OCI-LY7 (cell line): ENCODE measurements around the gene RIMS4.

Experiments used
- EZH2phosphoT487 ChIP-seq: fragments of 200-600 bp; sonication (generic); IDR thresholded peaks from 2 replicates; pipeline ENCODE4 v1.6.1; 2018; ENCODE audit warnings: low read depth, borderline replicate concordance, mild to moderate bottlenecking, mixed run types, antibody characterized with exemption, low read length, moderate library complexity, mixed read lengths
- TF ChIP-seq, protein P1 (sequence below): fragments of 200-600 bp; sonication (generic); conservative IDR thresholded peaks from 2 replicates; pipeline ENCODE4 v1.5.1; 2014; ENCODE audit warnings: mild to moderate bottlenecking, antibody characterized with exemption, low read length, moderate library complexity, mixed read lengths

DNA sequence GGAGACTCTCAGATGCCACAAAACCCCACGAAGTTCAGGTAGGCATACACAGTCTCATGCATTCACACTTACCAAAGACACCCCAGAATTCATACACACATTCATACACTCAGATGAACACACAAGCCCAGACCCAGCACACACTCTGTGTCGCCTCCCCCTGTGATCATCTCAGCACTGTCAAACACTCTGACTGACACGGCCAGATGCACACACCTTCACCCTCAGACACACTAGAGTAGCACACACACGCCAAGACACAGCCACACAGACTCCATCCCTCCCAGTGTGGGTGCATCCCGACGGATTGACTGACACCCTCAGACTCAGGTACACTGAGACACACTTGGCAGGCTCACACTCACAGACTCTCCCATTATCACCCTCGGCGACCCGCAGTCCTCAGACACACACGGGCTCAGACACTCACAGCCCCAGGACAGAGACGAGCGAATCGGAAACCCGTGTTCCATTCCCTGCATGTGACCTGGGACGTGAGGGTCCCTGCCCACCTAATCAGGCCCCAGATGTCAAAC is 872 bp upstream of the RIMS4 start:
- TF ChIP-seq EZH2phosphoT487: no peak
- TF ChIP-seq, protein P1, sequence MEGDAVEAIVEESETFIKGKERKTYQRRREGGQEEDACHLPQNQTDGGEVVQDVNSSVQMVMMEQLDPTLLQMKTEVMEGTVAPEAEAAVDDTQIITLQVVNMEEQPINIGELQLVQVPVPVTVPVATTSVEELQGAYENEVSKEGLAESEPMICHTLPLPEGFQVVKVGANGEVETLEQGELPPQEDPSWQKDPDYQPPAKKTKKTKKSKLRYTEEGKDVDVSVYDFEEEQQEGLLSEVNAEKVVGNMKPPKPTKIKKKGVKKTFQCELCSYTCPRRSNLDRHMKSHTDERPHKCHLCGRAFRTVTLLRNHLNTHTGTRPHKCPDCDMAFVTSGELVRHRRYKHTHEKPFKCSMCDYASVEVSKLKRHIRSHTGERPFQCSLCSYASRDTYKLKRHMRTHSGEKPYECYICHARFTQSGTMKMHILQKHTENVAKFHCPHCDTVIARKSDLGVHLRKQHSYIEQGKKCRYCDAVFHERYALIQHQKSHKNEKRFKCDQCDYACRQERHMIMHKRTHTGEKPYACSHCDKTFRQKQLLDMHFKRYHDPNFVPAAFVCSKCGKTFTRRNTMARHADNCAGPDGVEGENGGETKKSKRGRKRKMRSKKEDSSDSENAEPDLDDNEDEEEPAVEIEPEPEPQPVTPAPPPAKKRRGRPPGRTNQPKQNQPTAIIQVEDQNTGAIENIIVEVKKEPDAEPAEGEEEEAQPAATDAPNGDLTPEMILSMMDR: no peak
